Stimulated activated memory B cell treated with anti-CD40 and anti-IgM and Interleukin-4, amounts not matched to agents 10 μg/mL and 1 μg/mL and 100 μg/mL, for 72 hours (primary cell): ENCODE measurements around the gene PLPP4.

Experiments
- ATAC-seq: fragments of 150-1000 bp; cut with Tn5 transposase; 2 replicates; pipeline ENCODE4 v1.10.0; 2021
- H3K27ac Mint-ChIP-seq: one replicate; pipeline ENCODE4 v1.8.0; 2022; ENCODE audit warnings: mild to moderate bottlenecking, mixed read lengths
- H3K27me3 Mint-ChIP-seq: one replicate; pipeline ENCODE4 v1.8.0; 2022; ENCODE audit warnings: mixed read lengths
- H3K36me3 Mint-ChIP-seq: one replicate; pipeline ENCODE4 v1.8.0; 2022; ENCODE audit warnings: mixed read lengths
- H3K4me1 Mint-ChIP-seq: one replicate; pipeline ENCODE4 v1.8.0; 2022; ENCODE audit warnings: mixed read lengths
- H3K4me3 Mint-ChIP-seq: one replicate; pipeline ENCODE4 v1.8.0; 2022; ENCODE audit warnings: mild to moderate bottlenecking, moderate library complexity, mixed read lengths
- H3K9me3 Mint-ChIP-seq: one replicate; pipeline ENCODE4 v1.8.0; 2022; ENCODE audit warnings: mixed read lengths

PLPP4 gene

DNA sequence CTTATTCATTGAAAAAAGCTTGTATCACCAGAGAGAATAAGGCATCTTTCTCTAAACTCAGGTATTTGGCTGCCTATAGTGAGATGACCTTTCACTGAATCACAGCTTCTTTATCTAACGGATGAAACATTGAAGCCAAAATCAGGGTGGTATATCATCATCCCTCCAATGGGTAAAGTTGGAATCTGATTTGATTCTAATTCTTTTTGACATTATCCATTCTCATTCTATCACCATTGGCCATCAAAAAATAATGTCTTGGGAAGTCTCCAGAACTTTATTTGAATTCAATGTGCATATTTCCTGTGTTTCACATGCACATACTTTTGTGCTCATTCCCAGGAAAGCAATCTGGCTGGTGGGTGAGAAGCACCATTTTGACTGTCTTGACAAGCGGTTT is 95.2 kb downstream of the PLPP4 start:
- no peaks in the 10 kb centered on the region for H3K27me3 Mint-ChIP-seq
- no peaks in the 10 kb centered on the region for H3K4me1 Mint-ChIP-seq
- no peak for ATAC-seq
- peaks cover 16% of the 10 kb centered on the region for H3K9me3 Mint-ChIP-seq
- no peaks in the 10 kb centered on the region for H3K36me3 Mint-ChIP-seq
- no peak overlapping the region for H3K27ac Mint-ChIP-seq
- H3K4me3 Mint-ChIP-seq, result no peak overlapping the region

DNA sequence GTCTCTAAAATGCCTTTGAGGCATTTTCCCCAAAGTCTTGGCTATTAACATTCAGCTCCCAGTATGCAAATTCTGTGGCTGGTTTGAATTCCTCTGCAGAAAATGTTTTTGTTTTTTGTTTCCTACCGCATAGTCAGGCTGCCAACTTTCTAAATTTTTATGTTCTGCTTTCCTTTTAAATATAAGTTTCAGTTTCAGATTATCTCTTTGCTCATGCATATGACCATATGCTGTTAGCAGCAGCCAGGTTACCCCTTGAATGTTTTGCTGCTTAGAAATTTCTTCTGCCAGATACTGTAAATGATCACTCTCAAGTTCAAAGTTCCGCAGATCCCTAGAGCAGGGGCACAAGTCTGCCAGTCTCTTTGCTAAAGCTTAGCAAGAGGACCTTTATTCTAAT is 96.9 kb downstream of the PLPP4 start:
- Mint-ChIP-seq H3K9me3 (peaks cover 16% of the 10 kb centered on the region), H3K4me3 (no peak overlapping the region), H3K36me3 (no peaks in the 10 kb centered on the region), H3K27me3 (no peaks in the 10 kb centered on the region), H3K27ac (no peak overlapping the region), H3K4me1 (no peaks in the 10 kb centered on the region)
- ATAC-seq, result no peak

DNA sequence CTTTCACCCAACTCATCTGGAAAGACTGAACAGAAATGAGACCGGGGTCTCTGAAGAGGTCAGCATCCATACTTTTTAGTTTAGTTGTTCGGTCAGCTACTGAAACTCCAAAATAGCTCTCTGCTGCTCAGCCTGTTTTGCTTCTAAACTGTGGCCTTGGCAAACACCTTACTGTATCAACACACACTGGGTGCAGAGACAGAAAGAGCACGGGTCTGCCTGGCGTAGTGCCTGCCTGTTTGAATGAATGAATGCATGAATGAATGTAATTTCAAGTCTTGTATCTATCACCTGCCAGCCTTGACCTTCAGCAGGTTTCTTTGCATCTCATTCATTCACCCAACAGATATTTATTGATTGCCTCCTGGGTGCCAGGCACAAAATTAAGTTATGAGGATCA is 98.4 kb downstream of the PLPP4 start:
- Mint-ChIP-seq H3K4me1 (no peaks in the 10 kb centered on the region), H3K27ac (no peak overlapping the region), H3K27me3 (no peaks in the 10 kb centered on the region), H3K36me3 (no peaks in the 10 kb centered on the region), H3K9me3 (peaks cover 16% of the 10 kb centered on the region), H3K4me3 (no peak overlapping the region)
- ATAC-seq, result no peak

DNA sequence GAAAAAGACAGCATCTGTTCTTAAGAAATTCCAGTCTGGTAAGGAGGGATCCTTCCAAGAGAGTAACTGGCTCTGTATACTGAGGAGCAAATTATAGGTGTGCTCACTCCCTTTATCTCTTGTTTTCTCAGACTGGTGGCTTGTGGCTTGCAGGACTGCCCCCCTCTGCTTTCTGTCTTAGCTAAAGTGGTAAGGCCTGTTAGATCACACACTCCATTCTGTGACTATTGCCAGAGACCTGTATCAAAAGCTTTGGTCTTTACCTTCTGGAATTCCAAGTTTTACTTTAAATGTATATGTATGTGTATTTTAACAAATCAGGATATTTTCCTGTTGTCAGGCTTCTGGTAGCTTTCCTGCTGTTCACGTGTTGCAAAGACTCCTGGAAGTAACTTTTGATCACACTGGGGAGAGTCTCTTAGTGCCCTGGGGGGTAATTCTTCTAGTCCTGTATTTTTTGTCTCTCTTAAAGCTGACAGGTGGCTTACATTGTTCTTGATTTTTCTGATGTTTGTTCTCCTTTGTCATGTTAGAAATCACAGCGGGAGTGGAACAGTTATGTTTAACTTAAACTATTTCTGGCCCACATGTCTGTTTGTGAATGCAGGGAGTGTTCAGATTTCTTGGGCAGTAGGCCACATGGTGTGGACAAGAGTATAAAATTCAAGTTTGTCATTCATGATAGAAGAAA is 99.0 kb downstream of the PLPP4 start:
- no peaks in the 10 kb centered on the region for H3K4me1 Mint-ChIP-seq
- peaks cover 16% of the 10 kb centered on the region for H3K9me3 Mint-ChIP-seq
- no peak for ATAC-seq
- no peaks in the 10 kb centered on the region for H3K27me3 Mint-ChIP-seq
- no peak overlapping the region for H3K27ac Mint-ChIP-seq
- no peaks in the 10 kb centered on the region for H3K36me3 Mint-ChIP-seq
- H3K4me3 Mint-ChIP-seq, result no peak overlapping the region

DNA sequence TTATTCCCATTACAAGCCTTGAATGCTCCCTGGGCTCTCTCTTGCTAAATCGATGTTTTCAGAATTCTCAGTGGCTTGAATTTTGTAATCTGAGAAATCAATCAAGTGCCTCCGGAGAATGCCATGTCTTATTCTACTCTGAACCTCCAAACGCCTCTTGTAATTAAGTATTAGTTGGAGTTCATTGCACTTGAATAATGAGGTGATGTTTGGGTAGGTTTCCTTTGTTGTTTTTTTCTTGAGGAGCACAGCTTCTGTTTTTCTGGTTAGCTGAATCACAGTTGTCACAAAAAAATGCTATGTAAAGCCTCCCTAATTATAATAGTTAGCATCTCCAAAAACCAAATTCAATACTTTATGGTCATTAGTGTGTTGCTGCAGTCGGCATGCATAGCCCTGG is 100.3 kb downstream of the PLPP4 start:
- ATAC-seq, result no peak
- Mint-ChIP-seq H3K27me3 (no peaks in the 10 kb centered on the region), H3K4me3 (no peak overlapping the region), H3K4me1 (no peaks in the 10 kb centered on the region), H3K27ac (no peak overlapping the region), H3K36me3 (no peaks in the 10 kb centered on the region), H3K9me3 (peaks cover 10% of the 10 kb centered on the region)

DNA sequence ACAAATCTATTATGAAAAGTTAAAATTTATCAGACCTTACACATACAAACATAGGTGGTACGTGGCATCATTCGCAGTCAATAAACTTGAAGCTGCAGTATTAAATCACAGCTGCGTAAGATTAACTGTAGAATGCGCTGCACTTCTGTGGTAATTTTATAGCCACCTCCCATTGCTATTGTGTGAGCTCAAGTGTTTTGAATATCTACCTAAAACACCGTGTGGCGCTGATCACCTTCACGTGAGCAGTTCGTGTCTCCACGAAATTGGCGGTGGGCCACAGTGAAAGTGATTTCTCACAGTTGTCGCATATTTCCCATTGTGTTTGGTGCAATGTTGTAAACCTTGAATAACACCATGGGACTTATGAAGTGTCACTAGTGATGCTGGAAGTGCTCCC is 102.8 kb downstream of the PLPP4 start:
- no peaks in the 10 kb centered on the region for H3K4me1 Mint-ChIP-seq
- H3K36me3 Mint-ChIP-seq, result no peaks in the 10 kb centered on the region
- no peaks in the 10 kb centered on the region for H3K27me3 Mint-ChIP-seq
- no peak overlapping the region for H3K4me3 Mint-ChIP-seq
- H3K9me3 Mint-ChIP-seq, result no peaks in the 10 kb centered on the region
- no peak for ATAC-seq
- H3K27ac Mint-ChIP-seq, result no peak overlapping the region

DNA sequence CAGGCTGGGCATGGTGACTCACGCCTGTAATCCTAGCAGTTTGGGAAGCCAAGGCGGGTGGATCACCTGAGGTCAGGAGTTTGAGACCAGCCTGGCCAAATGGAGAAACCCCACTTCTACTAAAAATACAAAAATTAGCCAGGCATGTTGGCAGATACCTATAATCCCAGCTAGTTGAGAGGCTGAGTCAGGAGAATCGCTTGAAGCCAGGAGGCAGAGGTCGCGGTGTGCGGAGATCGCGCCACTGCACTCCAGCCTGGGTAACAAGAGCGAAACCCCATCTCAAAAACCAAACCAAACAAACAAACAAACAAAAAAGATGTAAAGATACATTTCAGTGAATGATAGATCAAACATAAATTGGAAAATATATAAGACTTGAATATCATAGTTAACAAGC is 105.9 kb downstream of the PLPP4 start:
- no peak overlapping the region for H3K27ac Mint-ChIP-seq
- ATAC-seq, result no peak
- H3K4me1 Mint-ChIP-seq, result no peaks in the 10 kb centered on the region
- H3K4me3 Mint-ChIP-seq, result no peak overlapping the region
- H3K36me3 Mint-ChIP-seq, result no peaks in the 10 kb centered on the region
- no peaks in the 10 kb centered on the region for H3K9me3 Mint-ChIP-seq
- H3K27me3 Mint-ChIP-seq, result no peaks in the 10 kb centered on the region

DNA sequence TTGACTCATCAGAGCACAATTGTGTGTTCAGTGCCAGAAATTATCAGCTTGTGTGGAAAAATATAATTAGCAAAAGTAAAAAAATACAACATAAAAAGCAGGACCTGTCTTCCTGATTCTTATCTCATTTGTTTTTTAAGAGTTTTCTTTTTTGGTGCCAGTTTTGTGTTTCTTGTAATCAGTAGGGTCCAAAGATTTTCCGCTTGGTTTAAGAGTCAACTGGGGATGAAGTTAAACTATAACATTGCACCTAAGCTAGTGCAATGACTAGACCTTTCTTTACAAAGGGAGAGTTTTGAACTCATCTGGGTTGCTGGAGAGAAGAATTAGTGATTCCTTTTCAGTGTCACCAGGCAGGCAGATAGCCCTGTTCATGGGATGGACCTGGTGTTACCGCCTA is 113.4 kb downstream of the PLPP4 start:
- no peaks in the 10 kb centered on the region for H3K27me3 Mint-ChIP-seq
- no peaks in the 10 kb centered on the region for H3K9me3 Mint-ChIP-seq
- no peaks in the 10 kb centered on the region for H3K4me1 Mint-ChIP-seq
- H3K36me3 Mint-ChIP-seq, result no peaks in the 10 kb centered on the region
- ATAC-seq, result no peak
- H3K4me3 Mint-ChIP-seq, result no peak overlapping the region
- no peak overlapping the region for H3K27ac Mint-ChIP-seq

DNA sequence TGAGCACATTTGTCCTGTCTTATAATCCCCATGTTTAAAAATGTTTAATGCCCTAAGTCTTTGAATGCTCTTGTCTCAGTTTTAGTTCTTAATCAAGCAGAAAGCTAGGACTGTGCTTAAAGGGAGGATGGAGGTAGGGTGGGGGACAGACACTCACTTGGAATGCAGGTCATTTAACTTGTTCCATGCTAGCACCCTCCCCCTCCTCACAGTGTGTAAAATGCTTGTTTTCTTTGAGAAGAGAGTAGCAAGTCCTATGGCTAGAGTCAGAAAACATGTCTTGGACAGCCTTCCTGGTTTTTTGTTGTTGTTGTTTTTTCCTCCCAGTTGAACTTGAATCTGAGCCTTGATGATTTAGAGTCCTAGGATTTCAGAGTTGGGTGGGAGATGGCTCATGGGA is 114.2 kb downstream of the PLPP4 start:
- Mint-ChIP-seq H3K27me3 (no peaks in the 10 kb centered on the region), H3K36me3 (no peaks in the 10 kb centered on the region), H3K27ac (no peak overlapping the region), H3K9me3 (no peaks in the 10 kb centered on the region), H3K4me1 (no peaks in the 10 kb centered on the region), H3K4me3 (no peak overlapping the region)
- no peak for ATAC-seq

DNA sequence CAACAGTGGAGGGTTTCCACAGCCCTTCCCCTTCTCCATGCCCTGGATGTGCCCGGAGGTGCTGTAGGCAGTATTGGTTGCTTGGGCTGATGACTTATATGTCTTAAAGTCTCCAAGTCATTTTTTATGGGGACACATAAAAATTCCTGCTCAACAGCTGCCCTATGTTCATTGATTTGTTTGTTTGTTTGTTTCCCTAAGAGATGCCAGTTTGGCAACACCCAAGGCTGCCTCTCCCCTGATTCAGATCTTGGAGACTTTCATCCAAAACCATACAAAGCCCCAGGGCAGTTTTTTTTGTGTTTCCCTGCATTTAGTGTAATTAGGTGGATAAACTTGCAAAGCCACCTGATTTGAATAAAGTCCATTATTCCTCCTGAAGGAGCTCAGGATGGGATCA is 115.3 kb downstream of the PLPP4 start:
- ATAC-seq, result no peak
- H3K9me3 Mint-ChIP-seq, result no peaks in the 10 kb centered on the region
- H3K4me3 Mint-ChIP-seq, result no peak overlapping the region
- H3K27ac Mint-ChIP-seq, result no peak overlapping the region
- H3K4me1 Mint-ChIP-seq, result no peaks in the 10 kb centered on the region
- no peaks in the 10 kb centered on the region for H3K27me3 Mint-ChIP-seq
- no peaks in the 10 kb centered on the region for H3K36me3 Mint-ChIP-seq

DNA sequence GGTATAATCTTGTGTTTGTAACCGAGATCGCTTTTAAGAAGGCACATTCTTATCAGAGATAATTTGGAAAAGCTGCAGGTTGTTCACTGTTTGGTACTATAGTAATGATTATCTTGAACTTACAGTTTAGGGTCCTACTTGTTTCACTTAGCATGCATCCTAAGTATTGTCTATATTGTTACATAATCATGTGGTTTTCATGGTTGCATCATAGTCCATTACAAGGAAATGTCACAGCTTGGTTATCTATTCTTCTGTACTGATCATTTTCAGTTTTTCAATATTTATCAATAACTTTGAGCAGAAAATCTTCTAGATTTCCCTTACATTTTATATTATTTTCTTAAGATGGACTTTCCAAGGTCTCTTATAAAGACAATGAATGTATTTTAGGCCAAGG is 116.3 kb downstream of the PLPP4 start:
- no peak for ATAC-seq
- no peaks in the 10 kb centered on the region for H3K36me3 Mint-ChIP-seq
- H3K4me3 Mint-ChIP-seq, result no peak overlapping the region
- no peaks in the 10 kb centered on the region for H3K27me3 Mint-ChIP-seq
- no peaks in the 10 kb centered on the region for H3K4me1 Mint-ChIP-seq
- no peak overlapping the region for H3K27ac Mint-ChIP-seq
- H3K9me3 Mint-ChIP-seq, result no peaks in the 10 kb centered on the region

DNA sequence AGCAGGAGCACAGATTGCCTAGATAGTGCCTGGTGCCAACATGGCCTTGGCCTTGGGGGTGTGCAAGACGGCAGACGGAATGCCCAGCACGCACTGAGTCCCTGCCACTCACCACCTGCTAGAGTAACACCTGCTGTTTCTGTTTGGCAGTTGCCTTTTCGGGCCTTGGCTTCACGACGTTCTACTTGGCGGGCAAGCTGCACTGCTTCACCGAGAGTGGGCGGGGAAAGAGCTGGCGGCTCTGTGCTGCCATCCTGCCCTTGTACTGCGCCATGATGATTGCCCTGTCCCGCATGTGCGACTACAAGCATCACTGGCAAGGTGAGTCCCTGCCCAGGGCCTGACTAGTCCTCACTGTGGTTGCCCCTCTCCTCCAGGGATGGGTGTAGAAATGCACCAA is 118.0 kb downstream of the PLPP4 start:
- no peak overlapping the region for H3K27ac Mint-ChIP-seq
- H3K36me3 Mint-ChIP-seq, result no peaks in the 10 kb centered on the region
- H3K27me3 Mint-ChIP-seq, result no peaks in the 10 kb centered on the region
- H3K4me1 Mint-ChIP-seq, result no peaks in the 10 kb centered on the region
- H3K9me3 Mint-ChIP-seq, result no peaks in the 10 kb centered on the region
- no peak for ATAC-seq
- no peak overlapping the region for H3K4me3 Mint-ChIP-seq

DNA sequence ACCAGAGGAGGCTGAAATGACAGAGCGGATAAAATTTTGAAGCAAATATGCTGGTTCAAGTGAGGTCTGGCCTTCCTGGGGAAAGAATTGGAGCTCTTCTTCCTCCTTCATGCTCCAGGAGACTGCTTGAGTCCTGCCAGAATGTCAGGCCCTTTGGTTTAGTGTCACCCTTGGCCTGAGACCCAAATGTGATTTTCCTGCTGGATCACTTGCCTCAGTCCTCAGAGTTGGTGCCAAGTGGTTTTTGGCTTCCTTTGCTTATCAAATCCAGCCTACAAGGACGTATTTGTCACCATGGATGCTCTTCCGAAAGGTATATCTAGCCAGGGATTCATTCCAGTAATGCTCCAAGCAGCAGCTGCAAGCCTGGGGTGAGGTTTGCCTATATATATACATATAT is 118.4 kb downstream of the PLPP4 start:
- Mint-ChIP-seq H3K36me3 (no peaks in the 10 kb centered on the region), H3K4me3 (no peak overlapping the region), H3K4me1 (no peaks in the 10 kb centered on the region), H3K9me3 (no peaks in the 10 kb centered on the region), H3K27ac (no peak overlapping the region), H3K27me3 (no peaks in the 10 kb centered on the region)
- no peak for ATAC-seq

DNA sequence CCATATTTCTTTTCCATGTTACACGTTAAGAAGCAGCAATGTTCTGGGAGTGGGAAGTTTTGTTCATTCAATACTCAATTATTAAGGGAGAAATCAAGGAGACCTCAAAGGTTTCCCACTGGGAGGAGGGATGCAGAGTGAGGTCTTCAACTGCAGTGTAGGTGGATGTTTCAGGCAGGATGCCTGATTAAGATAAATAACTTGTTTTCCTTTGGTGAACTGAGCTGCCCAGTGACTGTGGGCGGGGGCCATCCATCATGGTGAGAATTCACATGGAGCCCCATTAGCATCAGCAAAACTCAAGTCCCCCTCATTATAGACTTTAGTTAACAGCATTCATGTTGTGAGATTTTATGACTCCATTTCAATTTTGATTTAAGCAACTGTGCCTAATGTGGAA is 121.1 kb downstream of the PLPP4 start:
- no peaks in the 10 kb centered on the region for H3K9me3 Mint-ChIP-seq
- H3K36me3 Mint-ChIP-seq, result no peaks in the 10 kb centered on the region
- H3K4me1 Mint-ChIP-seq, result no peaks in the 10 kb centered on the region
- no peak overlapping the region for H3K27ac Mint-ChIP-seq
- no peak overlapping the region for H3K4me3 Mint-ChIP-seq
- ATAC-seq, result no peak
- no peaks in the 10 kb centered on the region for H3K27me3 Mint-ChIP-seq

DNA sequence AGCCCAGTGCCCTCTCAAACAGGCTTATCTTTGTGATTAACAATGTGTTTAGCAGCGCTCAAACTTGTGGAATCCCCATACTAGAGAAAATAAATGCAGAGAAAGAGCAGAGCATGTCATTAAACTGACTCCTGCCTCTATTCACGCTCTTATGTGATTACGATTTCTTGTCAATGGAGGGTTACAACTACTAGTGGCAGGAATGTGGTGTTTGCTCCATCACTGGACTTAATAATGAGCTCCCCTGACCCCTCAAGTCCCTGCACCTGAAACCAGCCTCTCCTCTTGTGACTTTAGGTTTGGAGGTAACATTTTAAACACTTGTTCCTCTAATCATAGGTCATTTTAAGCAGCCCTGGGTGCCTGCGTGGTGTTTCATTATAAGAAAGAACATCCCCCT is 121.9 kb downstream of the PLPP4 start:
- Mint-ChIP-seq H3K9me3 (no peaks in the 10 kb centered on the region), H3K27me3 (no peaks in the 10 kb centered on the region), H3K27ac (no peak overlapping the region), H3K4me3 (no peak overlapping the region), H3K36me3 (no peaks in the 10 kb centered on the region), H3K4me1 (no peaks in the 10 kb centered on the region)
- ATAC-seq, result no peak

DNA sequence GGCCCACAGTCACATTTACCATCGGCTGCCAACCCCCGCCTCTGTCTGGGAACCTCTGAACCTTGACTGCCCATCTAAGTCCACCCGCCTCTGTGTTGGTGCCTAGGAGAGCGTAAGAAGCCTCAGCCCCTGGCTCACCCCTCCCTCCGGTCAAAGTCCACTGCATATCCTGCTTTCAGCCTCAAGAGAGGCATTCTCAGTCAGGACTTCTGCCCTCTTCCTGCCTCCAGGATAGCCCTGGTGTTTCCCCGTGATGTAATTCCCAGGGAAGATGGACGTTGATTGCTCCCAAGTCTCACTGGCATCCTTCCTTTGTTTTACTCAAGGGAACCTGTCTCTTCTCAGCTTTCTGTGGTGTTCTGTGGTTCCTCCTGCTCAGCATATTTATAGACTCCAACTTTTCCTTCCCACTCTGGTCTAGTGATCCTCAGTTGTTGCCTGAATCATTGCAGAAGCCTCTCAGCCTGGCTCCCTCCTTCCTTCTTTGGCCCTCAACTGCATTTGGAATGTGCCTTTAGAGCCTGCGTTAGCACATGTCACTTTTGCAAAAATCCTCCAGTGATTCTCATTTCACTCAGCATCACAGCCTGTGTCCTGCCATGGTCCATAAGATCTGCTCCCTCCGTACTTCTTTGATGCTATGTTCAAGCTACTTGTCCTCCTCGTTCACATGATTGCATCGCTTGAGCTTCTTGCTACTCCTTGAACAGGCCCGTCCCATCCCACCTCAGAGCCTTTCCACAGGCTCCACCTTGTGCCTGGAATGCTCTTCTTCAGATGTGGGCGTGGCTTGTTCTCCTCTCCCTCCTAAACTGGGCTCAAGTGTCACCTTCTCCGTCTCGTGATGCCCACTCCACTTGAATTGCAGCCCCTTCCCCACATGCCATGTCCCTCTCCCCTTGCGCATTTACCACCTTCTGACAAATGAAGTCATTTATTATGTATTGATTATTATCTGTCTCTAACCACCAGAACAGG is 124.2 kb downstream of the PLPP4 start:
- no peak for ATAC-seq
- Mint-ChIP-seq H3K27ac (no peak overlapping the region), H3K4me3 (no peak overlapping the region), H3K36me3 (no peaks in the 10 kb centered on the region), H3K9me3 (no peaks in the 10 kb centered on the region), H3K4me1 (no peaks in the 10 kb centered on the region), H3K27me3 (no peaks in the 10 kb centered on the region)
